WERI-Rb-1 (cell line): ENCODE results near the gene MATR3.
A peak's percentile ranks its signal among the peaks of the same experiment; 100 is the strongest.

ENCODE experiments used
- DNase-seq: peaks from one replicate; pipeline ENCODE4 v3.0.0-alpha.2; 2020
- H3K27ac ChIP-seq: fragments of 250-450 bp; sonication (Bioruptor Pico); 2 replicates; pipeline ENCODE4 v1.5.1; 2020; ENCODE audit warnings: mild to moderate bottlenecking, moderate library complexity
- H3K27me3 ChIP-seq: fragments of 250-450 bp; sonication (Bioruptor Pico); 2 replicates; pipeline ENCODE4 v1.5.1; 2021; ENCODE audit warnings: mild to moderate bottlenecking, low read depth, moderate library complexity; ENCODE audit not compliant: insufficient read depth, severe bottlenecking
- H3K36me3 ChIP-seq: fragments of 250-450 bp; sonication (Bioruptor Pico); 2 replicates; pipeline ENCODE4 v1.5.1; 2020; ENCODE audit warnings: mild to moderate bottlenecking, moderate library complexity
- H3K4me3 ChIP-seq: 2 replicates; pipeline ENCODE4 v1.5.1; 2011; ENCODE audit warnings: low read depth, mild to moderate bottlenecking, control low read depth, low read length
- H3K9me3 ChIP-seq: fragments of 250-450 bp; sonication (Bioruptor Pico); 2 replicates; pipeline ENCODE4 v1.5.1; 2021; ENCODE audit warnings: mild to moderate bottlenecking, moderate library complexity; ENCODE audit not compliant: severe bottlenecking
- CTCF ChIP-seq: IDR thresholded peaks from 2 replicates; pipeline ENCODE4 v1.5.1; 2011; ENCODE audit warnings: low read depth, mild to moderate bottlenecking, control low read depth, inconsistent platforms, low read length

Gene MATR3

GRCh38 chr5:139293202-139293506, 386 bp upstream of the MATR3 start:
- Histone ChIP-seq H3K4me3 (peak overlapping the region; percentile 99), H3K27ac (peak overlapping the region; percentile 99), H3K36me3 (peaks cover 34% of the 10 kb centered on the region), H3K27me3 (no peaks in the 10 kb centered on the region), H3K9me3 (no peaks in the 10 kb centered on the region)
- no peak for DNase-seq
- TF ChIP-seq CTCF, result no peak

- peak; percentile 91 for DNase-seq
- Histone ChIP-seq H3K9me3 (no peaks in the 10 kb centered on the region), H3K27ac (peak overlapping the region; percentile 99), H3K36me3 (peaks cover 47% of the 10 kb centered on the region), H3K27me3 (no peaks in the 10 kb centered on the region), H3K4me3 (peak overlapping the region; percentile 99)
- peak; percentile 39; the same call in 1 of the 2 replicates for TF ChIP-seq CTCF
Observed at GRCh38 chr5:139294374-139295165, 1.0 kb downstream of the MATR3 start.

GRCh38 chr5:139295346-139296057, 2.0 kb downstream of the MATR3 start:
- Histone ChIP-seq H3K36me3 (peaks cover 53% of the 10 kb centered on the region), H3K4me3 (peak overlapping the region; percentile 99), H3K27ac (peak overlapping the region; percentile 99), H3K27me3 (no peaks in the 10 kb centered on the region), H3K9me3 (no peaks in the 10 kb centered on the region)
- TF ChIP-seq CTCF, result no peak
- DNase-seq, result no peak

GRCh38 chr5:139296198-139296597, 2.7 kb downstream of the MATR3 start:
- TF ChIP-seq CTCF, result no peak
- DNase-seq, result no peak
- Histone ChIP-seq H3K36me3 (peaks cover 59% of the 10 kb centered on the region), H3K27me3 (no peaks in the 10 kb centered on the region), H3K27ac (no peak overlapping the region), H3K4me3 (no peak overlapping the region), H3K9me3 (no peaks in the 10 kb centered on the region)

GRCh38 chr5:139296862-139297326, 3.4 kb downstream of the MATR3 start:
- no peak overlapping the region for H3K27ac ChIP-seq
- H3K36me3 ChIP-seq, result peaks cover 66% of the 10 kb centered on the region
- H3K9me3 ChIP-seq, result no peaks in the 10 kb centered on the region
- H3K27me3 ChIP-seq, result no peaks in the 10 kb centered on the region
- H3K4me3 ChIP-seq, result no peak overlapping the region
- no peak for DNase-seq
- no peak for TF ChIP-seq CTCF
